Posterior cingulate gyrus (tissue), 11 donors: Measurements from ENCODE around the gene PDE7B.

Source experiments
- DNase-seq, 10 donors: peaks; one replicate each; pipeline versions ENCODE4 v3.0.0 to v3.0.0-alpha.2; 2020 to 2021; ENCODE audit warnings: mixed read lengths in 3 of 10
- intact Hi-C: fragments of 100-400 bp; cut with DNase I; formaldehyde crosslinking; loops from one replicate; pipeline ENCODE4 v1.15.1; 2023

PDE7B gene

GRCh38 chr6:136059308-136059707 lies 207.8 kb downstream of the PDE7B start:
- DNase-seq, result peak in 8 of 10 donors; percentile 34 to 86 (median 53)
- intact Hi-C loops, result no loop called here

GRCh38 chr6:136060052-136060451 lies 208.6 kb downstream of the PDE7B start:
- no peak for DNase-seq
- intact Hi-C loops, result no loop called here

- no peak for DNase-seq
- intact Hi-C loops, result no loop called here
Measured at GRCh38 chr6:136060759-136061158, 209.3 kb downstream of the PDE7B start.

GRCh38 chr6:136061701-136062100 lies 210.2 kb downstream of the PDE7B start:
- DNase-seq, result no peak
- intact Hi-C loops, result no loop called here

- intact Hi-C loops, result no loop called here
- DNase-seq, result no peak
Measured at GRCh38 chr6:136063096-136063495, 211.6 kb downstream of the PDE7B start.

GRCh38 chr6:136066005-136066404 lies 214.5 kb downstream of the PDE7B start:
- no peak for DNase-seq
- intact Hi-C loops, result no loop called here

GRCh38 chr6:136067731-136068341 lies 216.3 kb downstream of the PDE7B start:
- no peak for DNase-seq
- intact Hi-C loops, result no loop called here

- intact Hi-C loops, result no loop called here
- no peak for DNase-seq
Measured at GRCh38 chr6:136069119-136069518, 217.6 kb downstream of the PDE7B start.

- intact Hi-C loops, result no loop called here
Measured at GRCh38 chr6:136070815-136071214, 219.3 kb downstream of the PDE7B start.

GRCh38 chr6:136072691-136073090 lies 221.2 kb downstream of the PDE7B start:
- DNase-seq, result no peak
- intact Hi-C loops, result no loop called here

More at GRCh38 chr6:136070815-136071214, 219.3 kb downstream of the PDE7B start:
- DNase-seq, result no peak

GRCh38 chr6:136073216-136073615 lies 221.7 kb downstream of the PDE7B start:
- intact Hi-C loops, result no loop called here
- DNase-seq, result no peak

- no peak for DNase-seq
Measured at GRCh38 chr6:136076496-136076895, 225.0 kb downstream of the PDE7B start.

GRCh38 chr6:136077834-136078576 lies 226.5 kb downstream of the PDE7B start:
- intact Hi-C loops, result no loop called here

More at GRCh38 chr6:136076496-136076895, 225.0 kb downstream of the PDE7B start:
- intact Hi-C loops, result no loop called here

GRCh38 chr6:136079701-136080565 lies 228.4 kb downstream of the PDE7B start:
- DNase-seq, result no peak
- intact Hi-C loops, result no loop called here

More at GRCh38 chr6:136077834-136078576, 226.5 kb downstream of the PDE7B start:
- DNase-seq, result no peak

GRCh38 chr6:136083540-136083939 lies 232.0 kb downstream of the PDE7B start:
- intact Hi-C loops, result no loop called here
- no peak for DNase-seq

- DNase-seq, result no peak
- intact Hi-C loops, result no loop called here
Measured at GRCh38 chr6:136084403-136084802, 232.9 kb downstream of the PDE7B start.

GRCh38 chr6:136085370-136086115 lies 234.0 kb downstream of the PDE7B start:
- no peak for DNase-seq
- intact Hi-C loops, result no loop called here

- intact Hi-C loops, result no loop called here
- DNase-seq, result peak in 8 of 10 donors; percentile 21 to 87 (median 28)
Measured at GRCh38 chr6:136086686-136087085, 235.2 kb downstream of the PDE7B start.

- intact Hi-C loops, result no loop called here
Measured at GRCh38 chr6:136087986-136088385, 236.5 kb downstream of the PDE7B start.

GRCh38 chr6:136088693-136089092 lies 237.2 kb downstream of the PDE7B start:
- DNase-seq, result no peak
- intact Hi-C loops, result no loop called here

More at GRCh38 chr6:136087986-136088385, 236.5 kb downstream of the PDE7B start:
- no peak for DNase-seq
